ENCODE results near the gene ADAMTS2.
"Not testable (repeated sequence)": the region's sequence is repeated elsewhere in the genome, so short reads cannot be mapped to it uniquely, and the experiment has no call there.

The ADAMTS2 gene

GRCh38 chr5:179325296-179326031 is 19.8 kb downstream of the ADAMTS2 start:
- no peak for DNase-seq

- DNase-seq: no peak
Observed at GRCh38 chr5:179324760-179325295, 20.4 kb downstream of the ADAMTS2 start.

- DNase-seq: not testable (repeated sequence)
Observed at GRCh38 chr5:179324316-179324715, 20.9 kb downstream of the ADAMTS2 start.

- no peak for DNase-seq
Observed at GRCh38 chr5:179323026-179323870, 22.0 kb downstream of the ADAMTS2 start.

GRCh38 chr5:179322071-179323025 is 22.9 kb downstream of the ADAMTS2 start:
- no peak for DNase-seq

- DNase-seq: no peak
Observed at GRCh38 chr5:179321206-179321987, 23.9 kb downstream of the ADAMTS2 start.

- no peak for DNase-seq
Observed at GRCh38 chr5:179319741-179320281, 25.4 kb downstream of the ADAMTS2 start.

GRCh38 chr5:179319123-179319522 is 26.1 kb downstream of the ADAMTS2 start:
- DNase-seq: no peak

- DNase-seq: no peak
Observed at GRCh38 chr5:179318221-179318955, 26.9 kb downstream of the ADAMTS2 start.

- no peak for DNase-seq
Observed at GRCh38 chr5:179317411-179318220, 27.6 kb downstream of the ADAMTS2 start.

- no peak for DNase-seq
Observed at GRCh38 chr5:179316982-179317381, 28.3 kb downstream of the ADAMTS2 start.

- no peak for DNase-seq
Observed at GRCh38 chr5:179316111-179316551, 29.1 kb downstream of the ADAMTS2 start.

- DNase-seq: no peak
Observed at GRCh38 chr5:179315356-179315890, 29.8 kb downstream of the ADAMTS2 start.

- no peak for DNase-seq
Observed at GRCh38 chr5:179314606-179315355, 30.5 kb downstream of the ADAMTS2 start.

- DNase-seq: no peak
Observed at GRCh38 chr5:179313849-179314521, 31.3 kb downstream of the ADAMTS2 start.

- no peak for DNase-seq
Observed at GRCh38 chr5:179312557-179313235, 32.6 kb downstream of the ADAMTS2 start.

GRCh38 chr5:179311581-179311980 is 33.7 kb downstream of the ADAMTS2 start:
- no peak for DNase-seq

GRCh38 chr5:179311091-179311470 is 34.2 kb downstream of the ADAMTS2 start:
- no peak for DNase-seq
